Suprapubic skin (tissue), 4 donors: ENCODE data around the gene RETSAT.

Experiments used
- CTCF ChIP-seq, 2 donors: fragments of 200-600 bp in 1 of 2; fragments of 450-650 bp in 1 of 2; sonication (generic) in 1 of 2; IDR thresholded peaks; one replicate each; pipeline ENCODE4 v1.5.1; 2016 to 2019; ENCODE audit warnings: antibody characterized with exemption in 2 of 2, mild to moderate bottlenecking in 1 of 2, moderate library complexity in 1 of 2
- POLR2A ChIP-seq, 2 donors: fragments of 450-650 bp; IDR thresholded peaks; one replicate each; pipeline ENCODE4 v1.6.1; 2017; ENCODE audit warnings: antibody characterized with exemption in 2 of 2, mild to moderate bottlenecking in 2 of 2, moderate library complexity in 2 of 2
- POLR2AphosphoS5 ChIP-seq, 3 donors: sonication (generic); formaldehyde crosslinking; IDR thresholded peaks; one replicate each; pipeline ENCODE4 v1.6.1; 2017; ENCODE audit warnings: antibody characterized with exemption in 3 of 3

DNA sequence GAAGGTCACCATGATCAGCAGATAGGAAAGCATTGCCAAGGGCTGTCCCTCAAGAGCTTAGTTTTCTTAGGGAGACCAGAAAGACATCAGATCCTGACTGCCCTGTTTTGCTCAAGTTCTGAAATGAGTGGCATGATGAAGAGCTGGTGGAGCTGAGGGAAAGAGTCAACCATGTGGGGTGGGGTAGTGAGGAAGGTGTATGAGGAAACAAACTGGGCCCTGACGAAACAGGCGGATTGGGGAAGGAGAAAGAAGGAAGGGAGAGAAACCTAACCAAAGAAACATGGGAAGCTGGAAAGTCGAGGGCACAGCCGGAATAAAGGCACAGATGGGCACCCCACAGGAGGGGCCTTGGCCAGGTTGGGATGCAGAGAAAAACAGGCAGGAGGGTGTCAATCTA is 34.5 kb downstream of the RETSAT start:
- no peak for TF ChIP-seq CTCF (IDR thresholded peaks at IDR 0.05)
- no peak for TF ChIP-seq POLR2A (IDR thresholded peaks at IDR 0.05)
- TF ChIP-seq POLR2AphosphoS5 (IDR thresholded peaks at IDR 0.05) = no peak
